Natural killer cell treated with Interleukin-12 subunit alpha and Interleukin-12 subunit beta and Interleukin-15 and Interleukin-18, amount 100 ng/mL, for 72 hours (primary cell): Measurements from ENCODE around the gene RAB43. TPM values are rescaled to one million over a fixed set of nuclear protein-coding genes. Genes with fewer than 3 reads are reported as not detected.

Source experiments
- ATAC-seq, 2 donors: fragments of 150-1000 bp; cut with Tn5 transposase in 1 of 2; sonication (Bioruptor Pico), chemical (Tn5 transposase) in 1 of 2; 2 replicates each; pipeline ENCODE4 v1.10.0; 2021
- DNase-seq: peaks from one replicate; pipeline ENCODE4 v3.0.0; 2022; ENCODE audit warnings: low spot score
- H3K27ac Mint-ChIP-seq, 2 donors: 1 replicate in 1 of 2; 2 replicates in 1 of 2; pipeline ENCODE4 v1.8.0; 2022; ENCODE audit warnings: mixed read lengths in 2 of 2, mild to moderate bottlenecking in 1 of 2, moderate library complexity in 1 of 2
- H3K27me3 Mint-ChIP-seq, 2 donors: 1 replicate in 1 of 2; 2 replicates in 1 of 2; pipeline ENCODE4 v1.8.0; 2022; ENCODE audit warnings: mixed read lengths in 2 of 2
- H3K36me3 Mint-ChIP-seq: one replicate; pipeline ENCODE4 v1.8.0; 2022; ENCODE audit warnings: mixed read lengths
- H3K4me1 Mint-ChIP-seq, 2 donors: 1 replicate in 1 of 2; 2 replicates in 1 of 2; pipeline ENCODE4 v1.8.0; 2022; ENCODE audit warnings: low read depth in 2 of 2, mixed read lengths in 2 of 2, mild to moderate bottlenecking in 1 of 2
- H3K4me3 Mint-ChIP-seq: one replicate; pipeline ENCODE4 v1.8.0; 2022; ENCODE audit warnings: mixed read lengths
- H3K9me3 Mint-ChIP-seq: 2 replicates; pipeline ENCODE4 v1.8.0; 2022; ENCODE audit warnings: mixed read lengths
- total RNA-seq, 2 donors: library from RNA; stranded (reverse); gene quantifications; one replicate each; pipeline ENCODE4 v1.2.3, GENCODE V29; 2022

The RAB43 gene
- total RNA-seq, 2 donors from 2014 or later: 50.7 to 53.9 TPM

- Mint-ChIP-seq H3K4me1 (no peaks in the 10 kb centered on the region), H3K36me3 (no peaks in the 10 kb centered on the region), H3K27ac (no peak overlapping the region), H3K27me3 (peaks cover 9 to 13% of the 10 kb centered on the region in 2 donors), H3K9me3 (no peaks in the 10 kb centered on the region), H3K4me3 (no peak overlapping the region)
- DNase-seq (no peak), ATAC-seq (peak; percentile 23 to 43)
Observed at GRCh38 chr3:129039271-129040038, 82.1 kb downstream of the RAB43 start.

- DNase-seq (no peak), ATAC-seq (no peak)
- Mint-ChIP-seq H3K4me1 (no peaks in the 10 kb centered on the region), H3K36me3 (no peaks in the 10 kb centered on the region), H3K27ac (no peak overlapping the region), H3K9me3 (no peaks in the 10 kb centered on the region), H3K4me3 (no peak overlapping the region), H3K27me3 (peaks cover 5 to 13% of the 10 kb centered on the region in 2 donors)
Observed at GRCh38 chr3:129038121-129038855, 83.3 kb downstream of the RAB43 start.

Other genes with a start within 250 kb of the RAB43 start
- gene ACAD9, start 242.2 kb downstream of the RAB43 start, total RNA-seq: 100 to 1,000 TPM in 1 of 2 donors, 10 to 100 TPM in 1; 50.6 to 143 TPM
- under 1 TPM in 1 of 2 donors, not detected in 1; 0.50 TPM for gene CFAP92, start 127.7 kb downstream of the RAB43 start, total RNA-seq
- gene EFCC1, start 120.5 kb downstream of the RAB43 start, total RNA-seq: under 1 TPM in 1 of 2 donors, not detected in 1; 0.21 TPM
- under 1 TPM in 1 of 2 donors, not detected in 1; 0.45 TPM for gene GP9, start 61.0 kb downstream of the RAB43 start, total RNA-seq
- gene ISY1, start 39.3 kb upstream of the RAB43 start, total RNA-seq: 10 to 100 TPM; 54.7 to 59.7 TPM
- gene CNBP, start 62.1 kb upstream of the RAB43 start, total RNA-seq: 100 to 1,000 TPM; 230 to 268 TPM
- 100 to 1,000 TPM; 203 to 236 TPM for gene COPG1, start 127.8 kb upstream of the RAB43 start, total RNA-seq
- 10 to 100 TPM; 49.2 to 52.5 TPM for gene HMCES, start 157.1 kb upstream of the RAB43 start, total RNA-seq